CMK (cell line): ENCODE measurements around the gene ZBTB37.
"Not testable (repeated sequence)": the region's sequence is repeated elsewhere in the genome, so short reads cannot be mapped to it uniquely, and the experiment has no call there.

Source experiments
- DNase-seq: peaks from one replicate; pipeline ENCODE4 v3.0.0-alpha.2; 2010; ENCODE audit warnings: low read depth

The ZBTB37 gene

GRCh38 chr1:173865468-173866164, 2.6 kb upstream of the ZBTB37 start:
- DNase-seq: peak; percentile 62

DNA sequence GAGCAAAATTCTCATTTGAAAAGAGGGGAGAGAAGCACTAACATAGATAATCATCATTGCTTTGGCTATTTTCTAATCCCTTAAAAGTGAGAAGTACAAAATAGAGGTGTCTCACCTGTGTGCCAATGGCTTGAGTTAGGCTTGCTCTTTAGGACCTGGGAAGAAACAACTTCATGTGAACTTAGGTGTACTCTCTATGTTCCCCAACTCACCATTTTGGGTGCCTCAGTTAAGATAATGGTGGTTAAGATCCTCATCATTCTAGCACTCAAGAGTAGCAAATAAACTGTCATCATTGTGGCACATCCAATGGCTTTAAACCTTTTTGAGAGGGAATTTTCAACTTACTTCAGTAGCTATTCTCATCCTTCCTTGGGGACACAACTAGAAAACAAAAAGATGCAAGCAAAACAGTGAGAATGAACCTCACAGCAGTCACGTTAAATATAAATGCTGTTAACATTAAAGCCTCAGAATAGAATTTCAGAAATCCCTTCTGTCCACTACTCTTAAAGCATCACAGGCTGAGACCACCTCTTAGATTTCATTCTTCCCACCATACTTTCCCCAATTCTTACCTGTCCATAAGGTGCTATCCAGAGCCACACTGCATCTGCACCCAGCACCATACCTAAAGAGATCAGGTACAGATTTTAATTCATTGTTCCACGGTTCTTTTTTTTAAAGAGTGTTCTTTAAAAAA, 1.6 kb upstream of the ZBTB37 start:
- DNase-seq: peak; percentile 48

- DNase-seq: no peak
Observed at GRCh38 chr1:173867141-173867752, 933 bp upstream of the ZBTB37 start.

- peak; percentile 100 for DNase-seq
Observed at GRCh38 chr1:173867753-173868265, 371 bp upstream of the ZBTB37 start, which contains the start of gene GAS5. GAS5 (minus strand) TSS chr1:173867989.

DNA sequence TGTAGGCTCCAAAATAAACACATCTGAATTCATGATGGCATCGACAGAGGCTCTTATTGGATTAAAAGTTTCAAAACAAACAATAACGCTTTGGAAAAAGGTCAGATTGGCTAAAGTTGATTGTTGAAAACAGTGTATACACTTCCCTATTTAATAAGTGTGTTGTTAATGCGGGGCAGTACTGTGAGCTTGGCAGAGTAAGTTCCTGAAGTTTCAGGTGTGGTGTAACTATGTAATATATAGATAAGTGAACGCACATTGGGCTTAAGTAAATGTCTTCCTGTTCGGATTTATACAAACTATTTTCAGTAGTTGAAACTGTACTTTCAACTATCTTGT, 810 bp downstream of the ZBTB37 start:
- no peak for DNase-seq

GRCh38 chr1:173870252-173871075, 2.3 kb downstream of the ZBTB37 start:
- peak; percentile 71 for DNase-seq

GRCh38 chr1:173871091-173871490, 2.9 kb downstream of the ZBTB37 start:
- DNase-seq: no peak

DNA sequence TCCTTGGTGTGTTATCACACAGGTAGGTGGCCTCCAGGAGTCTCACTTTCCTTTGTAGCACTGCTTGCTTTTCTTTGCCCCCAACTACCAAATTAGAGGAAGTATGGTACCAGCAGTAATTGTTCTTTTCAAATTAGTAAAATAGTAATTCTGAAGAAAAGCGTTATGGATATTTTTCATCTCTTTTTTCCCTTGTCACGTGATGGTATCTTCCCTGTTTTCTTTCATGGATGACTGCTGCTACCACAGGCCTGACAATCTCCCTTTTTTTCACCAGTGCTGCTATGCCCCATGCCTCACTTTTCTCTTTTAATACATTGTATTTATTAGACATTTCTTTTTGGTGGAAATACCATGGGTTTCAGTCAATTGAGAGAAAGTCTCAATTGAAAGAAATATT, 3.3 kb downstream of the ZBTB37 start:
- no peak for DNase-seq

- no peak for DNase-seq
Observed at GRCh38 chr1:173876732-173877131, 8.6 kb downstream of the ZBTB37 start.

DNA sequence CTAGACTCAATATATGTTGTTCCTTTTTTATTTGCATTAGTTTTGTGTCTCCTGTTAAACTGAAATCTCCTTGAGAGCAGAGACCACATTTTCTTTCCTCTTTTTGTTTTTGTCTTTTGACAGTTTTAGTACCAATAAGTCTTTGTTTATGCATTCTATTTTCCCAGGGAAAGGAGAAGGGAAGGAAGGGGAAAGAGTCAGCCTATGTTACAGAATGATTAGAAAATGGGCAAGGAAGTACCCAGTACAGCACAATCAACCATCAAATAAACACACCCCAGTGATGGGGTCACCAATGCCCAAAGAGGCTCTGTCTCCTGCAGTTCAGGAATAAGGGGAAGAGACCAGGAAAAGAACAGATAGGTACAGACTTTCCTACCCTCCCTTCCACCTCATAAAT, 10.1 kb downstream of the ZBTB37 start:
- DNase-seq: no peak

DNA sequence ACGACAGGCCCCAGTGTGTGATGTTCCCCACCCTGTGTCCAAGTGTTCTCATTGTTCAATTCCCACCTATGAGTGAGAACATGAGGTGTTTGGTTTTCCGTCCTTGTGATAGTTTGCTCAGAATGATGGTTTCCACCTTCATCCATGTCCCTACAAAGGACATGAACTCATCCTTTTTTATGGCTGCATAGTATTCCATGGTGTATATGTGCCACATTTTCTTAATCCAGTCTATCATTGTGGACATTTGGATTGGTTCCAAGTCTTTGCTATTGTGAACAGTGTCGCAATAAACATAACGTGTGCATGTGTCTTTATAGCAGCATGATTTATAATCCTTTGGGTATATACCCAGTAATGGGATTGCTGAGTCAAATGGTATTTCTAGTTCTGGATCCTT, 12.9 kb downstream of the ZBTB37 start:
- DNase-seq: not testable (repeated sequence)

- no peak for DNase-seq
Observed at GRCh38 chr1:173884701-173885100, 16.5 kb downstream of the ZBTB37 start.

DNA sequence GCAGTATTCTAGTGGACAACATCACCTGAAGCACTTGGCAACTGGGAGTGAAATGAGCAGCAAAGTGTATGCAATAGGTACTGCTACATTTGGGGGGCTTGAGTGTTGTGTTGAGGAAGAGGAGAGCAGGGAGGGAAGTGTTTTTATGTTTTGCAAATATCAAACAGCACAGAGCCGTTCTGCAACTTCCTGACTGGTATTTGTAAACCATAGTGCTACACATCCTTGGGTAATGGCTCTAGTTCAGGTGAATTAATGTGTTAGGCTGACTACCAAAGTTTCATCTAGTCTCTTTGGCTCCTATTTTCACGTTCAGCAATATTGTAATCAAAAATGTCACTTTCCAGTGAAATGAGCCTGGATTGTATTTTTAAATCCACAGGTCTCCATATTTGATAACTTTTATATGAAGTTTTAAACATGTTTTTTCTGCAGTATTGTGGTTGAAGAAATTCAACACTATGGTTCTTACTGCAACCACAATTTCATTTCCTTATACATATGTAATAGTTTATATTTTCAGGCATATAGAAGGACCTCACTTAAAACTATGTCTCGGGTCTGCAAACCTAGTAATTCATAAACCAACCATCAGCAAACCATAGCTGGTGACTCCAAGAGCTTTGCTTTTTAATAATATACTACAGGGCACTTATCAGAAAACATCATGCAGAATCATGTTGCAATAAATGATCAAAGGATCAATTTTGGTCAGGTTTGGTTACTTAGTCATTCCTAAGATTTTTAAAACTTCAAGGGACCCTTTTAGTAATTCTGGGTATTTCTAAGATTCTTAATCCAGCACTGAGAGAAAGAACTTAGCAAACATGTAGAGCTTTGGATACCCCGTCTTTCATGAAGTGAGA, 18.8 kb downstream of the ZBTB37 start:
- DNase-seq: no peak

- no peak for DNase-seq
Observed at GRCh38 chr1:173887627-173888026, 19.4 kb downstream of the ZBTB37 start.

- no peak for DNase-seq
Observed at GRCh38 chr1:173888749-173889148, 20.6 kb downstream of the ZBTB37 start.

DNA sequence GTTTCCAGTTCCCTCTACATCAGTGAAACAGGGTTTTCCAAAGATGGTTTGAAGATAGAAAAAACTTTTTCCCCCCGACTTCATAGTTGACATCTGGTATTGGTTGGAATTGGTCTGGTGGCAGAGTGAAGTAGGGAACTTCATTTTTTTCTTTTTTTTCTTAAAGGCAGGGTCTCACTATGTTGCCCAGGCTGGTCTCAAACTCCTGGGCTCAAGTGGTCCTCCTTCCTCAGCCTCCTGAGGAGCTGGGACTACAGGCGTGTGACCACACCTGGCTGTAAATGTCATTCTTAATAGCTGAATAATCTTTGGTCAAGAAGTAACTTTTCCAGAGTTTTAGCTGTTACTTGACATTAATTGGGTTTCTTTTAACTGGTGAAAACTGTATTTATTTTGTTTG, 21.7 kb downstream of the ZBTB37 start:
- DNase-seq: no peak

DNA sequence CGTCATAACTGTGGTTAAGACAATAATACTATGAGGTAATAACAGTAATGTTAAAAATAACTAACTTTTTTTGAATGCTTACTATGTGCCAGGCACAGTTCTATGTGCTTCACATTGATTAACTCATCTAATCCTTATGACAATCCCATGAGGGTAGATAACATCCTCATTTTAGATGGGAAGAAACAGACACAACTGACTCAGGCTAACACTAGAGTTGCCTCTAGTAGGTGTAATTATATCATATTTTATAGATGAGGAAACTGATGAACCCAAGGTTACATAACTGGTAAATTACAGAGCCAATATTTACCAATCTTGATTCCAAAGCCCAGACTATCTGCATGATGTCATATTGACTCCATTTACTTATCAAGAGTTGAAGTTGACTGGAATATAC, 25.4 kb downstream of the ZBTB37 start:
- DNase-seq: no peak

- DNase-seq: no peak
Observed at GRCh38 chr1:173894189-173894588, 26.0 kb downstream of the ZBTB37 start.

- no peak for DNase-seq
Observed at GRCh38 chr1:173900427-173900826, 32.2 kb downstream of the ZBTB37 start.

DNA sequence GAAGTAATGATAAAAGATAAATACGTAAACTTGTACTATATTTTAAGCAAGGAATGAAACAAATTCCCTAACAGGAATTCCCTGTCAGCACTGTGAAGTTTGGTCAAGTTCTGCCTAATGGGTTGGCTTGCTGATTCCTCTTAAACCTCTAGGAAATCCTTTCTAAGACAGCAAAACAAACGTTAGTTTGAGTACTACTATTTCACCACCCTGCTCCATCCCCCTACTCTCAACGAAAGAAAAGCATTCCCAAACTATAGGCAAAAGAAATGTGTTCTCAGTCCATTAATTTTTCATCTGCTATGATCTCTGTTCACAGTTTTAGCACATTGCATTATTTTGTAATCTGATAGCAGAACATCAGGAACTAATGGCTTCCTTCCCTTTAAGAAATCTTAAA, 32.8 kb downstream of the ZBTB37 start:
- DNase-seq: no peak

DNA sequence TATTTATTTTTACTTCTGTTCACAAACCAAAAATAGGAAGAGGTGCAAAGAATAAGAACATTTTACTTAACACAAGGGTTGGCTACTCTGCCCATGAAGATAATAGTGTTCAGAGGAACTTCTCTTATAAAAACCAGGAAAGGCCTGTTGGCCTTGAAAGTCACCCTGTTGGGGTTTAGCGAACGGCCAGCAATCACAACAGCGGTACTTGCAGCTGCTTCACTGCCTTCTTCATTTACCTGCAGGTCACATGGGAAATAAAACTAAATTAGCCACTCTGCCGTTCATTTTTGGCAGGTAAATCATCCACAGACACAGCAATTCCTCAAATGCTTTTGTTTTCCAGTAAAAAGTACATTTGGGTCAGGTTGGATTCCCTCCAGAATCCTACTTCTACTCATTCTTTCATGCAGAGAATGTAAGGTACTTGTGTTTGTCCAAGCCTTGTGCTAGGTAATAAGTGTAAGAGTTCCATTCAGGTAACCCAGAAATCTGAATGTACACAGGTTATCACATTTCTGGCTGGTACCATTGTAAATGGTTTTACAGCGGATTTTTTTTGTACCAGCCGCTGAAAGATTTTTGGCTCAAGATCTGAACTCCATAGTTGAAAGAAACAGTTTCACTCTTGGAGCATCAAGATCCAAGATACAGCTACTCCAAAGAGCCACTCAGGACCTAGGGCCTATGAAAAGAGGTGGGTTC, 35.8 kb downstream of the ZBTB37 start:
- no peak for DNase-seq
